H7 (cell line): Measurements from ENCODE around the gene DNAJB7. TPM values are rescaled to one million over a fixed set of nuclear protein-coding genes. Genes with fewer than 3 reads are reported as not detected.
"Not testable (repeated sequence)": the region's sequence is repeated elsewhere in the genome, so short reads cannot be mapped to it uniquely, and the experiment has no call there.

Source experiments
- DNase-seq: peaks from one replicate; pipeline ENCODE4 v3.0.0; 2012
- H3K27me3 ChIP-seq: 2 replicates; pipeline ENCODE4 v1.6.0; 2011; ENCODE audit warnings: mild to moderate bottlenecking, low read length; ENCODE audit not compliant: control insufficient read depth, insufficient read depth
- H3K36me3 ChIP-seq: replicated peaks from 2 replicates; pipeline ENCODE4 v1.5.1; 2011; ENCODE audit warnings: low read length; ENCODE audit not compliant: control insufficient read depth, insufficient read depth
- H3K4me3 ChIP-seq: 2 replicates; pipeline ENCODE4 v1.5.1; 2011; ENCODE audit warnings: low read depth, mild to moderate bottlenecking, control low read depth, low read length, moderate library complexity; ENCODE audit not compliant: insufficient read depth
- total RNA-seq: library from RNA; depleted of rRNA; stranded (reverse); fragments of >200 nt; shearing (Covaris generic); gene quantifications from 2 replicates; pipeline ENCODE4 v1.2.3, GENCODE V29; 2014; rRNA removed

DNAJB7 gene
- not detected in 2 replicates for total RNA-seq

DNA sequence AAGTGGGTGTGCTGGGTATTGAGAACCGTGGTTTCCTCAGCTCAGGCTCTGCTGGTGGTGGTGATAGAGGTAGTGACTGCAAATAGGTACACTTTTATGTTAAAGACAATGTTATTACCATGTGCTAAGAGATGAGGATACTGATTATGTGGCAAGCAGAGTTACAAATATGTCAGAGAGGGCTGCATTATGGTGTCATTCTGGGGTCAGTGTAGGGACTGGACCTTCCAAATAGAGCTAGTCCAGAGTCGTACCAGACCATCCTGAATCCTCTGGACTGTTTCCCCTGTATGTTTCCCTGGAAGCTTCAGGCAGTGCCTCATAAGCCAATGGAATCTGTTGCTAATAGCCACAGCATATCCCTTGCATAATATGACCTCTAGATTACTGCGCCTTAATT is at the start of gene DNAJB7:
Gene DNAJB7, minus strand, starts transcription at position 101 of the 400 bp plus-strand sequence. CDS start 119 bp downstream, outside the sequence.
- Histone ChIP-seq H3K27me3 (no peaks in the 10 kb centered on the region), H3K36me3 (no peaks in the 10 kb centered on the region), H3K4me3 (no peak within 1 kb of the TSS)
- DNase-seq, result no peak

DNA sequence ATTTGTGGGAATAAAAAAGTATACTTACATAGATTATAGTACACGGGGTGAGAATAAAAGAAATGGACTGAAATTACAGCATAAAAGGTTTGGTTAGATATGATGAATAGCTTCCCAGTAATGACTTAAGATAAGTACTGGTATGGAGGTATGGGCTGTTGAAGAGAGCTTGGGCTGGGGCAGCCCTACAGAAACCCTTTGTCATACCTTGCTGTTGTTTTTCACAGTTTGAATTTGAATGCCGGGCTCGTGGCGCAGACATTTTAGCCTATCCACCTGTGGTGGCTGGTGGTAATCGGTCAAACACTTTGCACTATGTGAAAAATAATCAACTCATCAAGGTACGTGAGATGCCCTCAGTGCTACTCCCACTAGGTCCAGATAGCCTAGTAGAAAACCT is 47.0 kb upstream of the DNAJB7 start:
- Histone ChIP-seq H3K4me3 (no peak overlapping the region), H3K27me3 (no peaks in the 10 kb centered on the region), H3K36me3 (peaks cover 2% of the 10 kb centered on the region)
- peak; percentile 33 for DNase-seq

DNA sequence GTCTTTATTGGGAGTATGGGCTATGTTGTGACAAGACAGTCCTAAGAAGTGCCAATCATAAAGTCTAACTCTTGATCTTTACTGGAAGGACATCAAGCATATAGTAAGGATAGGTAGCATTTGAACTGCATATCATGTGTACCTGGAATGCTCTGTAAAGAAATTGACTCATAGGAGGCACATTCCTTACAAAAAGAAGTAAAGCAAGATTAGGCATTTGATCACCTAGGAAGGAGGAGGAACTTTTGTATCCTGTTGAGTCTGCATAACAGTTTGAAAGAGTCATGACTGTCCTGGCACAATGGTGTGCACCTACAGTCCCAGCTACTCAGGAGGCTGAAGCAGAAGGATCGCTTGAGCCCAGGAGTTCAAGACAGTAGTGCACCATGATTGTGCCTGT is 42.2 kb upstream of the DNAJB7 start:
- no peak overlapping the region for H3K4me3 ChIP-seq
- no peaks in the 10 kb centered on the region for H3K27me3 ChIP-seq
- peaks cover 2% of the 10 kb centered on the region for H3K36me3 ChIP-seq
- no peak for DNase-seq

DNA sequence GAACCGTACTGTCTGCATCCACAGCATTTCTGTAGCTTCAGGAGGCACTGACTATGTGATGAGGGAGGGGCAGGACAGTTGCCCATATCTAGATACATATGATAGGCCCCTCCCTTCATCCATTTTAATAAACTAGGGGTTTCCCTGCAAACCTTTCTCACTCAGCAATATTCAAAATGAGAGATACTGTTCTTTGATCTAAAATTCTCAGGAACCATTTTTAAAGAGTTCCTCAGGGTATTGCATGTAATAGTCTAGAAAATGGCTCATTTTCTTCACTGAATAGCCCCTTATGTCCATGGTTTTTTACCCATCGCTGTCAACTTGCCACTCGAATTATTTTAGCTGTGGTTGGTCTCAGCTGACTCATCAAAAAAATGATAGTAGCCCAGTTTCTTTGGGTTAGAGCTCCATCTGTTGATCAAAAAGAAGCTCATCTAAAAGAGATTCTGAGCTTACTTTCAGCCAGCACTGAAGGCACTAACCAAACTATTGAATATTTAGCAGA is 37.0 kb upstream of the DNAJB7 start:
- H3K27me3 ChIP-seq, result no peaks in the 10 kb centered on the region
- peak; percentile 63 for DNase-seq

DNA sequence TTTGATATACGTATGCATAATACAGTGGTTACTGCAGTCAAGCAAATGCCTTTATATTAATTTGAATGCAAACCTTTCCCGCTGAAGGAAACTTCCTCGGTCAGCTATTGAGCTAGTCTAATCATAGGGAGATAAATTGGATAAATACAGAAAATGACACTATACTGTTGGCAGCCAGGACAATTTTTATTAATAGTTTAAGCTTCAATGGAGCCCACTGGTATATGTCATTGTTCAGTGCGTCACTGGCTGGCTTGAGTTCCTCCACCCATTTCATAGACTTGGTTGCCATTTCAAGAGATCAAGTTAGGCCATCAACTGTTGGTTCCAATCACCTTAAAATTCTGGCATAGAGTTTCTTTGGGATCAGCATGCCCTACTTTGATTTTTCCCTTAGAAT is 32.5 kb upstream of the DNAJB7 start:
- no peak overlapping the region for H3K4me3 ChIP-seq
- H3K36me3 ChIP-seq, result no peaks in the 10 kb centered on the region; the same call in 1 of the 2 replicates
- no peaks in the 10 kb centered on the region for H3K27me3 ChIP-seq
- no peak for DNase-seq

More for the DNA sequence above, 37.0 kb upstream of the DNAJB7 start:
- Histone ChIP-seq H3K36me3 (no peaks in the 10 kb centered on the region; the same call in 1 of the 2 replicates), H3K4me3 (no peak overlapping the region)

DNA sequence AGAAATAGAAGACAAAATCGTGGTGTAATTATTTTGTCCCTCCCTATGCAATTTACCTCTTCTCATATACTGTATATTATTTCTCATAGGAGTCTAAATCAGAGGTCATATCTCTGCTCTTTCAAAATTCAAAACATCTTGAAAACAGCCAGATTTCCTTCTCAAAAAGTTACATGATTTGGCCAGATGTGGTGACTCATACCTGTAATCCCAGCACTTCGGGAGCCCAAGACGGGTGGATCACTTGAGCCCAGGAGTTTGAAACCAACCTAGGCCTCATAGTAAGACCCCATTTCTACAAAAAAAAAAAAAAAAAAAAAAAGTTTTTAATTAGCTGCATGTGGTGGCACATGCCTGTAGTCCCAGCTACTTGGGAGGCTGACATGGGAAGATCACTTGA is 29.0 kb upstream of the DNAJB7 start:
- Histone ChIP-seq H3K36me3 (peaks cover 6% of the 10 kb centered on the region), H3K4me3 (no peak overlapping the region), H3K27me3 (no peaks in the 10 kb centered on the region)
- DNase-seq, result no peak

DNA sequence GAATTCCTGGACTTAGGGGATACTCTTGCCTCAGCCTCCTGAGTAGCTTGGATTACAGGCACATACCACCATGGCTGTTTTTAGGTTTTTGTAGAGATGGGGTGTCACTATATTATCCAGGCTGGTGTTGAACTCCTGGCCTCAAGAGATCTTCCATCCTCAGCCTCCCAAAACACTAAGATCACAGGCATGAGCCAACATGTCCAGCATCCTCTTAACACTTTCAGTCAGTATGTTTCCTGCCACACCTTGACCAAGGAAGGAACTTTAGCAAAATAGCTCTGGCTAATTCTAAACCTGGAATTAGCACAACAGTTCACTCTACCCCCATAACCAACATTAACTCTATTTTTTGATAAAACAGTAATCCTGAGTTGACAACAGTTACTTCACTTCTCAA is 27.2 kb upstream of the DNAJB7 start:
- Histone ChIP-seq H3K27me3 (no peaks in the 10 kb centered on the region), H3K36me3 (peaks cover 8% of the 10 kb centered on the region), H3K4me3 (no peak overlapping the region)
- no peak for DNase-seq

DNA sequence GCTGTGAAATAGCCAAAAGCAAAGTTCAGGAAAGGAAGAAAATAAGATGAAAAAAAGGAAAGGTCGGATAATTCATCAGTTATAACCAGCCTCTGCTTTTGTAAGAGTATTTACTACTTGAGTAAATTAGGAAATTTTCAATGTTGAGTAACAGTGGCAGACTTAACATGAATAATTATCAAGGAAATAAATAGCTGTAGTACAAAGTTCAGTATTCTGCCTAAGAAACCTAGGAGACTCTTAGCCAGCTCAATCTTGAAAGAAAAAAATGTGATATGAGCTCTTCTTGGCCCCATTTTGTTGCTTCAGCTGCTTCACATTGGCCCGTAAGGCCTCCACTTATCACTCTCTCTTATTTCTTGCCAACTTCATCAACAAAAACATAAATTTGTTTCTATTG is 17.0 kb upstream of the DNAJB7 start:
- Histone ChIP-seq H3K4me3 (no peak overlapping the region), H3K36me3 (peaks cover 7% of the 10 kb centered on the region), H3K27me3 (no peaks in the 10 kb centered on the region)
- DNase-seq, result no peak

DNA sequence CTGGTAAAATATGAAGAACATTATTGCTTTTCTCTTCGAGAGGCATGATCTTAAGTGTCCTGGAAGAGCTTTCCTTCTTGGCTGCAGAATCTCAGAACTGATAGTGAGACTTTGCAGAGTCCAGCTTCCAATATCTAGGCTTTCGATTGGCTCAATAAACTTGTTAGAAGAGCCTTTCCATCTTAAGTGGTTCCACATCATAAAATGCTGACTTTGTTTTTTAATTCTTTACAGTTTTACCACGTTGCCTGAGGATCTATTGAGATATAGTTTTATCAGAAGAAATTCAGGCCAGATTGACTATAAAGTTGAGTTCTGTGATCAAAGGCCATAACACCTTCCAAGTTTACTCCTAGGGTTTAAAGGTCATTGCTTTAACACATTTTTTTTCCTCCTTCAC is 15.6 kb upstream of the DNAJB7 start:
- Histone ChIP-seq H3K36me3 (peaks cover 5% of the 10 kb centered on the region), H3K27me3 (no peaks in the 10 kb centered on the region), H3K4me3 (no peak overlapping the region)
- DNase-seq, result no peak

DNA sequence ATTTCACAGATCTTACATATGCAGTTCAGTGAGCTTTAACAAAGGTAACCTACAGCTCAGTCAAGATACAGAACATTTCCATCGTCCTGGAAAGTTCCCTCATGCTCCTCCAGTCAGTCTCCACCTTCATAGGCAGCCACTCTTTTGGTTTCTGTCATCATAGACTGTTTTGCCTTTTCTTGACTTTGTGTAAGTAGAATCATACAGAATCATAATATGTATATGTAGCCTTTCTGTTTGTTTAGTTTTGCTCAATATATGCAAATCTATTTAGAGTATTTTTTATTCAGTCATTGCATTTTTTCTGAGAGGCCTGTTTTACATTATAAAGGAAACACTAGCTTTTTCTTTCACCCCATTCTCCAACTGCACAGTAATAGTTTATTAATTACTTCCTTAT is 15.0 kb upstream of the DNAJB7 start:
- Histone ChIP-seq H3K4me3 (no peak overlapping the region), H3K27me3 (no peaks in the 10 kb centered on the region), H3K36me3 (peaks cover 4% of the 10 kb centered on the region)
- no peak for DNase-seq

DNA sequence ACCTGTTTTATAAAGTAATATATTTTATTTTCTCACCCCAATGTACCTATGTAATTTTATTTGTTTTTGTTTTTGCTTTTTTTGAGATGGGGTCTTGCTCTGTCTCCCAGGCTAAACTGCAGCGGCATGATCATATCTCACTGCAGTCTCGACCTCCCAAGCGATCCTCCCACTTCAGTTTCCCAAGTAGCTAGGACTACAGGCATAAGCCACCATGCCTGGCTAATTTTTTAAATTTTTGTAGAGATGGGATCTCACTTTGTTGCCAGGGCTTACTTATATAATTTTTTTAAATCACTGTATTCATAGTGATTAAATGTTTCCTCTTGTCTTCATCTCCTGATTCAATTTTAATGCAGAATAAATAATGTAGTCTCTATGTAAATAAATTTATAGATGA is 13.2 kb upstream of the DNAJB7 start:
- H3K27me3 ChIP-seq, result no peaks in the 10 kb centered on the region
- H3K4me3 ChIP-seq, result no peak overlapping the region
- no peak for DNase-seq
- peaks cover 3% of the 10 kb centered on the region; the same call in 1 of the 2 replicates for H3K36me3 ChIP-seq

DNA sequence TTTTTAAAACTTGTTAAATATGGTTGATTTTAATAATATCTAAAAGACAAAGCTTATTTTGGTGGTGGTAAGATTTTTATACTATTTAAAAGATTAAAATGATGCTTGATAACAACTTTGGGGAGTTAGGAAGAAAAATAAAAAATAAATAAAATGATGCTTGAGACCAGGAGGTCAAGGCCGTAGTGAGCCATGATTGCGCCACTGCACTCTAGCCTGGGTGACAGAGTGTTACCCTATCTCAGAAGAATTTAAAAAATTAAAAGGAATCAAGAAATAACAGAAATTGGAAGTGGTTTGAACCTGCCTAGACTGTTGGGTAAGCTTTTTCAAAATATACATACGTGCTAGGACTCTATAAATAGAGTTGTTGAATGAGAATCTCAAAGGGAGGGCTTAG is 12.1 kb upstream of the DNAJB7 start:
- Histone ChIP-seq H3K4me3 (no peak overlapping the region), H3K27me3 (no peaks in the 10 kb centered on the region), H3K36me3 (peaks cover 5% of the 10 kb centered on the region)
- no peak for DNase-seq

DNA sequence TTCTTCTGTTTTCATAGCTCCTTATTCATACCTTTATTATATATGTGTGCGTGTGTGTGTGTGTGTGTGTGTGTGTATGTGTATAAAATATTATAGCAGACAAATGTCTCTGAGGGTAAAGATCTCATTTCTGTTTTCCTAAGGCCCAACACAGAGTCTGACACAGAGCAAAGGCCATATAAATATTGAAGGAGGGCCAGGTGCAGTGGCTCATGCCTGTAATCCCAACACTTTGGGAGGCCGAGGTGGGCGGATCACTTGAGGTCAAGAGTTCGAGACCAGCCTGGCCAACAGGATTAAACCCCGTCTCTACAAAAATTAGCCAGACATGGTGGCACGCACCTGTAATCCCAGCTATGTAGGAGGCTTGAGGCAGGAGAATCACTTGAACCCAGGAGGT is 6.5 kb upstream of the DNAJB7 start:
- not testable (repeated sequence) for H3K4me3 ChIP-seq, H3K36me3 ChIP-seq, DNase-seq, H3K27me3 ChIP-seq

DNA sequence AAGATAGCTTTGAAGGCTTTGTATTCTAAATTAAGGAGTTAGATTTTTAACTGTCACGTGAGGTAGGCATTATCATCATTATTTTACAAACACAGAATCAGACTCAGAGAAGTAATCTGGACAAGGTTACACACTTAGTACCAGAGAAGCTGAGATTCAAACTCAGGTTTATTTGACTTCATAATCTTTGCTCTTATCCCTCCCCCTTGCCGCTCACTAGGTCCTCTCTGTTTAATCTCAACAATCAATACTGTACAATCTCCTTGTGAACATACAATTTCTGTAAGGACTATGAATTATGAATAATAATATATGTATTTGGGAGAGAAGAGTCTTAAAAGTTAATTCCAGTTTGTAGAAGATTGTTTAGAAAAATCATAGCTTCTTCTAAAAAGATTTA is 5.2 kb upstream of the DNAJB7 start:
- Histone ChIP-seq H3K36me3 (peaks cover 6% of the 10 kb centered on the region), H3K4me3 (no peak overlapping the region), H3K27me3 (no peaks in the 10 kb centered on the region)
- no peak for DNase-seq

DNA sequence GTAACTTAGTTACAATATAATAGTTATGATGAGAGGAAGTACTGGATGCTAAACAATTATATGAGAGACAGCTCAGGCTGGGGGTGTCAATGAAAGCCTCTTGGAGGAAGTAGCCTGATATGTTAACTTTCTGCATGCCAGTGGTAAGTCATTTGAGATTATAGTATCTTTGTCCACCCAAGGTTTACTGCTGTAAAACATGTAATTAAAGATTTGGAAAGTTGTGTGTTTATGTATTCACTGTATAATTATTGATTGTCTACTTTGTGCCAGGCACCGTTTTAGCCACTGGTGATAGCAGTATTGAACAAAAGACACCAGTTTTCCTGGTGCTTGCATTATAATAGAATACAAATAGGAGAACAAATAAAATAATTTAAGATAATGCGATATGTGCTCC is 624 bp upstream of the DNAJB7 start:
- Histone ChIP-seq H3K4me3 (no peak overlapping the region), H3K27me3 (no peaks in the 10 kb centered on the region), H3K36me3 (no peaks in the 10 kb centered on the region)
- DNase-seq, result no peak

DNA sequence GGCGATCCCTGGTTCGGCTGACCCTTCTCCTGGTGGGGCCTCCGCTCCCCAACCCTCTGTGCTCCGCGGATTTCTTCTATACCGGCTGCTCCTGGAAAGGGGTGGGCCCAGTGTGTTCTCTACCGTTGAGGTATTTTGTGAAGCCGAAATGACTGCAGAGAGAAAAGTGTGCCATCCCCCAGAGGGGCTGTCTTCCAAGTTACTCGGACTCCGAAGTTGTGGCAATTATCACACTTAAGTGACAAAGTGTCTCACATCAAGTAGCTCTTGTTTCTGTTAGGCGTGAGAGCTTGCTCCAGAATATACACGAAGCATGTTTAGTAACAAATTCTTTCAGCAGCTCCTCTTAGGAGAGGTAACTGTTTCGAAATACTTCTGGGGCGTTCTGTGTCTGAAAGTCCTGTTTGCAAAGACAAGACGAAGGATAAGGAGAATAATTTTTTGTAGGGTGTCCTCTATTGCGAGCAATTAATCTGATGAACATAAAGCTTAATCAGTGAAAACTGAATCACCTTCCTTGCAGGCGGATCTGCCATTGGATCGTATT is 4.5 kb downstream of the DNAJB7 start:
- Histone ChIP-seq H3K4me3 (peak overlapping the region; percentile 89), H3K27me3 (no peaks in the 10 kb centered on the region), H3K36me3 (peaks cover 1% of the 10 kb centered on the region; the same call in 1 of the 2 replicates)
- DNase-seq, result no peak
